HEK293 (cell line): ENCODE measurements around the gene AGAP1.

Experiments
- CTCF ChIP-seq: fragments of 450-650 bp; formaldehyde crosslinking; IDR thresholded peaks from 2 replicates; pipeline ENCODE4 v1.5.1; 2016; ENCODE audit warnings: missing biosample characterization, missing genetic modification characterization
- TF ChIP-seq, protein P1 (sequence below): fragments of 450-650 bp; formaldehyde crosslinking; IDR thresholded peaks from 2 replicates; pipeline ENCODE4 v1.5.1; 2016; ENCODE audit warnings: missing biosample characterization, missing genetic modification characterization

- TF ChIP-seq, protein P1, sequence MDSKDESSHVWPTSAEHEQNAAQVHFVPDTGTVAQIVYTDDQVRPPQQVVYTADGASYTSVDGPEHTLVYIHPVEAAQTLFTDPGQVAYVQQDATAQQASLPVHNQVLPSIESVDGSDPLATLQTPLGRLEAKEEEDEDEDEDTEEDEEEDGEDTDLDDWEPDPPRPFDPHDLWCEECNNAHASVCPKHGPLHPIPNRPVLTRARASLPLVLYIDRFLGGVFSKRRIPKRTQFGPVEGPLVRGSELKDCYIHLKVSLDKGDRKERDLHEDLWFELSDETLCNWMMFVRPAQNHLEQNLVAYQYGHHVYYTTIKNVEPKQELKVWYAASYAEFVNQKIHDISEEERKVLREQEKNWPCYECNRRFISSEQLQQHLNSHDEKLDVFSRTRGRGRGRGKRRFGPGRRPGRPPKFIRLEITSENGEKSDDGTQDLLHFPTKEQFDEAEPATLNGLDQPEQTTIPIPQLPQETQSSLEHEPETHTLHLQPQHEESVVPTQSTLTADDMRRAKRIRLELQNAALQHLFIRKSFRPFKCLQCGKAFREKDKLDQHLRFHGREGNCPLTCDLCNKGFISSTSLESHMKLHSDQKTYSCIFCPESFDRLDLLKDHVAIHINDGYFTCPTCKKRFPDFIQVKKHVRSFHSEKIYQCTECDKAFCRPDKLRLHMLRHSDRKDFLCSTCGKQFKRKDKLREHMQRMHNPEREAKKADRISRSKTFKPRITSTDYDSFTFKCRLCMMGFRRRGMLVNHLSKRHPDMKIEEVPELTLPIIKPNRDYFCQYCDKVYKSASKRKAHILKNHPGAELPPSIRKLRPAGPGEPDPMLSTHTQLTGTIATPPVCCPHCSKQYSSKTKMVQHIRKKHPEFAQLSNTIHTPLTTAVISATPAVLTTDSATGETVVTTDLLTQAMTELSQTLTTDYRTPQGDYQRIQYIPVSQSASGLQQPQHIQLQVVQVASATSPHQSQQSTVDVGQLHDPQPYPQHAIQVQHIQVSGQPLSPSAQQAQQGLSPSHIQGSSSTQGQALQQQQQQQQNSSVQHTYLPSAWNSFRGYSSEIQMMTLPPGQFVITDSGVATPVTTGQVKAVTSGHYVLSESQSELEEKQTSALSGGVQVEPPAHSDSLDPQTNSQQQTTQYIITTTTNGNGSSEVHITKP (tag by site-specific recombination) = no peak
- no peak for TF ChIP-seq CTCF (tag by site-specific recombination)
These were observed 430.2 kb downstream of the AGAP1 start for GRCh38 chr2:235923859-235924674.
